ENCODE results near the gene OSBPL8.

OSBPL8 gene

GRCh38 chr12:76462668-76463224, 96.8 kb downstream of the OSBPL8 start:
- TF ChIP-seq, protein P1, sequence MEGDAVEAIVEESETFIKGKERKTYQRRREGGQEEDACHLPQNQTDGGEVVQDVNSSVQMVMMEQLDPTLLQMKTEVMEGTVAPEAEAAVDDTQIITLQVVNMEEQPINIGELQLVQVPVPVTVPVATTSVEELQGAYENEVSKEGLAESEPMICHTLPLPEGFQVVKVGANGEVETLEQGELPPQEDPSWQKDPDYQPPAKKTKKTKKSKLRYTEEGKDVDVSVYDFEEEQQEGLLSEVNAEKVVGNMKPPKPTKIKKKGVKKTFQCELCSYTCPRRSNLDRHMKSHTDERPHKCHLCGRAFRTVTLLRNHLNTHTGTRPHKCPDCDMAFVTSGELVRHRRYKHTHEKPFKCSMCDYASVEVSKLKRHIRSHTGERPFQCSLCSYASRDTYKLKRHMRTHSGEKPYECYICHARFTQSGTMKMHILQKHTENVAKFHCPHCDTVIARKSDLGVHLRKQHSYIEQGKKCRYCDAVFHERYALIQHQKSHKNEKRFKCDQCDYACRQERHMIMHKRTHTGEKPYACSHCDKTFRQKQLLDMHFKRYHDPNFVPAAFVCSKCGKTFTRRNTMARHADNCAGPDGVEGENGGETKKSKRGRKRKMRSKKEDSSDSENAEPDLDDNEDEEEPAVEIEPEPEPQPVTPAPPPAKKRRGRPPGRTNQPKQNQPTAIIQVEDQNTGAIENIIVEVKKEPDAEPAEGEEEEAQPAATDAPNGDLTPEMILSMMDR (IDR thresholded peaks at IDR 0.05; ENCODE audit: low read depth, low read length, missing control alignments): no peak
- no peak overlapping the region for H3K4me3 ChIP-seq (replicated peaks; ENCODE audit: low read depth, low read length)
- no peak for DNase-seq (ENCODE audit: extremely low read depth, low read depth)

GRCh38 chr12:76460807-76461206, 98.8 kb downstream of the OSBPL8 start:
- no peak overlapping the region for H3K4me3 ChIP-seq (replicated peaks; ENCODE audit: low read depth, low read length)
- DNase-seq (ENCODE audit: extremely low read depth, low read depth): no peak
- TF ChIP-seq, protein P1 (IDR thresholded peaks at IDR 0.05; ENCODE audit: low read depth, low read length, missing control alignments): no peak

GRCh38 chr12:76457818-76458217, 101.8 kb downstream of the OSBPL8 start:
- TF ChIP-seq, protein P1 (IDR thresholded peaks at IDR 0.05; ENCODE audit: low read depth, low read length, missing control alignments): no peak
- DNase-seq (ENCODE audit: extremely low read depth, low read depth): no peak
- H3K4me3 ChIP-seq (replicated peaks; ENCODE audit: low read depth, low read length): no peak overlapping the region

DNA sequence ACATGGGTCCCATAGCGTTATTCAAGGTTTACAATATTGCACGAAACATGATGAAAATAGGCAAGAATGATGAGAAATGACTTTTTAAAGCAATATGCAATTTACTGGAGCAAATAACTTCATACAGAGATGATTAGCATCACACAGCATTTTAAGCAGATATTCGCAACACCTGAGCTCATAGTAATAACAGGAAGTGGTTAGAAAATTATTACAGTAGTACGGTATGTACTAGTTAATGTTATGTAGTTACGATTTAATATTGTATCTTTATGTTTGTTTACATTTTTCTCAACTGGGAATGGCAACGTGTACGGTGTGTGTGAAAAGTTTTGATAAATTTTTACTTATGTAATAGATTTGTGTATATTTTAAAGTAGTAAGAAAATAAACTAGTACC, 102.6 kb downstream of the OSBPL8 start:
- TF ChIP-seq, protein P1 (IDR thresholded peaks at IDR 0.05; ENCODE audit: low read depth, low read length, missing control alignments): no peak
- H3K4me3 ChIP-seq (replicated peaks; ENCODE audit: low read depth, low read length): no peak overlapping the region
- no peak for DNase-seq (ENCODE audit: extremely low read depth, low read depth)

DNA sequence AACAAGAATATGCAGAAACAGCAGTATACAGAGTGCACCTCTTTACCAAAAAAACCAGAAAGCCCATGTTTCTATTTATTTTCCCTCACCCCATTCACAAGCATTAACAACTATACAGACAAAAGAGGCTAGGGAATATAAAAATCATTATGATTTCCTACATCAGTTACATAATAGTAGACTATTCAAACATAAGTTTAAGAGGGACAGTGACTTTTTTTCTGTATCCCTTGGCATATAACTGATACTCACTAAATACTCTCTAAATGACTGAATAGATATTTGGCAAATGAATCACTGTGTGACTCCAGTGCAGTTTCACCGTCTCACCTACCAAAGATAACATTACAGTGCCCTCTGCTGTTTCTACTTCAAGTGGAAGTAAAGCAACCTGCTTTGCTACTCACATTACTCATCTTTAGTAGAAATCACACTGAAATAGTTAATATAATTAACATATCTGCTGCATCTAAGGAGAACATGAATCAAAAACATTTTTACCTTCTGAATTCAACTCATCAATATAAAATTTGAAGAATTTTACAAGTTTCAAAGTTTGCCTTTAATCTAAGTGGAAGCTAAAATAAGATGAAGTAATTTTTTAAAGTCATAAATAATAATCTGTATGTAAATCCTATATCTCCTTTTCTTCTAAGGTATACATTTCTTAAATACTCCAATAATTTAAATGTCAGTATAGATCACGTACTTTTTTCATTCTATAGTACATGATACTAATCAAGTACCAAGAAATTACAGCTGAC, 103.8 kb downstream of the OSBPL8 start:
- TF ChIP-seq, protein P1 (IDR thresholded peaks at IDR 0.05; ENCODE audit: low read depth, low read length, missing control alignments): peak; percentile 60
- H3K4me3 ChIP-seq (replicated peaks; ENCODE audit: low read depth, low read length): no peak overlapping the region
- DNase-seq (ENCODE audit: extremely low read depth, low read depth): peak; percentile 79

DNA sequence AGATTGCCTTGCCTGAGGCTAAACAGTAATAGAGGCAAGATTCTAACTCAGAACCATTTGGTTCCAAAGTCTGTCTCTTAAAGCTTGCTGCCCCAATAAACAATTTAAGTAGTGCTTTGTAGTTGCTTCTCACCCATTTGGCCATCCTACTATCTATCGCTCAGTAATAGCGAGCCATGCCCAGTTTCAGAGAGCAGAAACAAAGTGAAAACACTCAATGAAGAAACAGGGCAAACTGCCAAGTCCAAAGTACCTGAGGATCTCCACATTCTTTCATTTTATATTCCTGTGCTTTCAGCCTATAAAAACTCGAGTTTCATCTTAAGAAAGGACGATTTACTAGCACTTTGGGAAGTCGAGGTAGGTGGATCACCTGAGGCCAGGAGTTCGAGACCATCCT, 108.0 kb downstream of the OSBPL8 start:
- TF ChIP-seq, protein P1 (IDR thresholded peaks at IDR 0.05; ENCODE audit: low read depth, low read length, missing control alignments): no peak
- DNase-seq (ENCODE audit: extremely low read depth, low read depth): no peak

More for the DNA sequence above, 108.0 kb downstream of the OSBPL8 start:
- no peak overlapping the region for H3K4me3 ChIP-seq (replicated peaks; ENCODE audit: low read depth, low read length)
